ENCODE data around the gene APOL6. TPM values are rescaled to one million over a fixed set of nuclear protein-coding genes. Genes with fewer than 3 reads are reported as not detected.

APOL6 gene
- polyA plus RNA-seq, 1 donor (not counting 4 experiments of a cell fraction or from before 2014, with no cell fraction given) = 4.2 TPM

DNA sequence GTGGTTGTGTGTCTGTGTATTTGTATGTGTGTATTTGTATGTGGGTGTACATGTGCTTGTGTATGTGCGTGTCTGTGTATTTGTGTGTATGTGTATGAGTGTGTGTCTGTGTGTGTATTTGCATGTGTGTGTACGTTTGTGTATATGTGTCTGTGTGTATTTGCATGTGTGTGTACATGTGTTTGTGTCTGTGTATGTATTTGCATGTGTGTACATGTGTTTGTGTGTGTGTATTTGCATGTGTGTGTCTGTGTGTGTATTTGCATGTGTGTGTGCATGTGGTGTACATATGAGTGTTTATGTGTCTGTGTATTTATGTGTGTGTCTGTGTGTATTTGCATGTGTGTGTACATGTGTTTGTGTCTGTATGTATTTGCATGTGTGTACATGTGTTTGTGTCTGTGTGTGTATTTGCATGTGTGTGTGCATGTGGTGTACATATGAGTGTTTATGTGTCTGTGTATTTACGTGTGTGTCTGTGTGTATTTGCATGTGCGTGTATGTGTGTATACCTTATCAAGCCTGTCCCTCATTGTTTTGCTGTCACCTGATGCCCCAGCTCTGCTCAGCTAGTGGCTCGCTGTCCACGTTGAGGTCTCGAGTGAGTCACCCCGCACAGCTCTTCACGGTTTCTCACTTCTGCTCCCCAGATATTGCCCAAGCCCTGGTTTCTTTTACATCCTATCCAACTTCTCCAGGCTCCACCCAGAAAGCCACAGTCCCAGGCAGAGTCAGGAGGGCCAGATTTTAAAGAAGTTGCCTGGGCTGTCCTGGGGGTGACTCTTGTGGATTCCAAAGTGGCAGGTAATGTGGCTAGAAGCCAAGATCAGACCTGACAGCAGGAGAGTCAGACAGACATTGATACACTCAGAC, 46.3 kb upstream of the APOL6 start:
- no peaks in the 10 kb centered on the region for H3K27me3 ChIP-seq (ENCODE audit: control insufficient read depth, extremely low read depth, insufficient read depth, low read length)
- H3K9me1 ChIP-seq (ENCODE audit: control insufficient read depth, extremely low read depth, insufficient read depth, low read length) = no peaks in the 10 kb centered on the region
- no peak overlapping the region for H3K4me2 ChIP-seq (ENCODE audit: control insufficient read depth, extremely low read depth, insufficient read depth, low read depth, low read length)
- DNase-seq (ENCODE audit: low read depth, low spot score) (peak; percentile 46), FAIRE-seq (peak; percentile 74)
- no peak overlapping the region for H3K27ac ChIP-seq (ENCODE audit: control insufficient read depth, insufficient read depth, low read length)
- H3K9me3 ChIP-seq (ENCODE audit: control insufficient read depth, low read depth, low read length) = no peaks in the 10 kb centered on the region
- H3K4me1 ChIP-seq (ENCODE audit: control insufficient read depth, extremely low read depth, insufficient read depth, low read length) = peaks cover 11% of the 10 kb centered on the region
- dilution Hi-C loops (cut with MboI; ENCODE audit: extremely low pct_ligation_motif_present, low sequenced_read_pairs) = no loop called here
- H3K4me3 ChIP-seq (ENCODE audit: control insufficient read depth in 2 of 3, extremely low read depth in 1 of 3, insufficient read depth in 2 of 3, low read depth in 1 of 3, low read length in 3 of 3) = no peak overlapping the region
- H2AFZ ChIP-seq (ENCODE audit: control insufficient read depth, low read length) = no peak overlapping the region
- H3K9ac ChIP-seq (ENCODE audit: control insufficient read depth, extremely low read depth, insufficient read depth, low read length) = no peak overlapping the region
- no peaks in the 10 kb centered on the region for H3K36me3 ChIP-seq (ENCODE audit: control insufficient read depth in 2 of 2, extremely low read depth in 1 of 2, insufficient read depth in 2 of 2, low read length in 2 of 2)
- H4K20me1 ChIP-seq (ENCODE audit: control insufficient read depth, extremely low read depth, insufficient read depth, low read length) = no peaks in the 10 kb centered on the region
- H3K79me2 ChIP-seq (ENCODE audit: control insufficient read depth, insufficient read depth, low read length) = no peaks in the 10 kb centered on the region
- TF ChIP-seq EZH2 (IDR thresholded peaks at IDR 0.05; ENCODE audit: low read length) (no peak), CTCF (optimal IDR thresholded peaks at IDR 0.05 in 1 of 3, IDR thresholded peaks at IDR 0.05 in 1 of 3, conservative IDR thresholded peaks at IDR 0.05 in 1 of 3; ENCODE audit: extremely low read depth in 1 of 3, insufficient read depth in 2 of 3, low read length in 3 of 3) (no peak)

DNA sequence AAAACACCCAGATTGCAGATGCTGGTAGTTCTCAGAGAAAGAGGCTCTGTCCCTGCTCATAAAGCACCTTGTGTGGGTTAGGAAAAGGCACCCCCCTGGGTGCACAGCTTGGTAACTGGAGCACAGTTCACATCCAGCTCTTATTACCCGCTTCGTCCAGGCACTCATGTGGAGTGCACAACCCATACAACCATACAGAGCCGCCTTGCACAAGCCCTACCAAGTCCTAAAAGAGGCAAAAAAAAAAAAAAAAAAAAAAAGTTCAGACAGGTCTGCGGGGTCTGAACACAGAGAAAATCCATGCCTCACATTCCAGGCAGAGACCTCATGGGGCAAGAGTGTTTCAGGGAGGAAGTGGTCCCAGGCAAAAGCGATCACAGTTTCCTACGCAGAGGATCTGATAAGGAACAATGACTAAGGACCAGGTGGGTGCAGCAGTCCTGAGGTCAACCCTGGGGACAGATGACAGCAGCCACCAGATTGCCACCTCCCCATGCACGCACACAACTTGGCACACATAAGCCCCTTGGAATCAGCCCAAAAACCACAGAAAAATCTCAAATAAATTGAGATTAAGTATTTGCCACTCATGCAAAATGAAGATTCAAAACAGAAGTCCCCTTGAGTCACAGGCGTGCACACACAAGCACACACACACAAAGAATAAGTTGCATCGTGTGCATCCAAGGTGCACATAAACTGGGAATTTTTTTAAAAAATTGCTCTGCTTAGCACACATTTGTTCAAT, 43.5 kb upstream of the APOL6 start:
- DNase-seq (ENCODE audit: low read depth, low spot score) = no peak
- Histone ChIP-seq H3K36me3 (ENCODE audit: control insufficient read depth in 2 of 2, extremely low read depth in 1 of 2, insufficient read depth in 2 of 2, low read length in 2 of 2) (no peaks in the 10 kb centered on the region), H3K27ac (ENCODE audit: control insufficient read depth, insufficient read depth, low read length) (no peak overlapping the region), H3K9ac (ENCODE audit: control insufficient read depth, extremely low read depth, insufficient read depth, low read length) (no peak overlapping the region), H3K9me3 (ENCODE audit: control insufficient read depth, low read depth, low read length) (no peaks in the 10 kb centered on the region), H2AFZ (ENCODE audit: control insufficient read depth, low read length) (no peak overlapping the region), H3K4me3 (ENCODE audit: control insufficient read depth in 2 of 3, extremely low read depth in 1 of 3, insufficient read depth in 2 of 3, low read depth in 1 of 3, low read length in 3 of 3) (no peak overlapping the region), H3K4me2 (ENCODE audit: control insufficient read depth, extremely low read depth, insufficient read depth, low read depth, low read length) (peak overlapping the region; percentile 12), H3K4me1 (ENCODE audit: control insufficient read depth, extremely low read depth, insufficient read depth, low read length) (peaks cover 11% of the 10 kb centered on the region), H3K9me1 (ENCODE audit: control insufficient read depth, extremely low read depth, insufficient read depth, low read length) (no peaks in the 10 kb centered on the region), H4K20me1 (ENCODE audit: control insufficient read depth, extremely low read depth, insufficient read depth, low read length) (no peaks in the 10 kb centered on the region), H3K27me3 (ENCODE audit: control insufficient read depth, extremely low read depth, insufficient read depth, low read length) (peaks cover 7% of the 10 kb centered on the region), H3K79me2 (ENCODE audit: control insufficient read depth, insufficient read depth, low read length) (no peaks in the 10 kb centered on the region)
- TF ChIP-seq CTCF (optimal IDR thresholded peaks at IDR 0.05 in 1 of 3, IDR thresholded peaks at IDR 0.05 in 1 of 3, conservative IDR thresholded peaks at IDR 0.05 in 1 of 3; ENCODE audit: extremely low read depth in 1 of 3, insufficient read depth in 2 of 3, low read length in 3 of 3) = no peak
- no peak for TF ChIP-seq EZH2 (IDR thresholded peaks at IDR 0.05; ENCODE audit: low read length)
- no peak for FAIRE-seq
- dilution Hi-C loops (cut with MboI; ENCODE audit: extremely low pct_ligation_motif_present, low sequenced_read_pairs) = no loop called here

Data from keratinocyte (primary cell).